ENCODE data around the gene GNG12. TPM values are rescaled to one million over a fixed set of nuclear protein-coding genes. Genes with fewer than 3 reads are reported as not detected.

GNG12 gene
- total and polyA plus RNA-seq, 9 of the 15 experiments (the other 6 are each of a cell fraction or from before 2014, with no cell fraction given) = 2.6 to 6.0 (median 4.1) TPM

- TF ChIP-seq THAP12 (CRISPR knock-in tag; IDR thresholded peaks at IDR 0.05) (no peak), IFI16 (CRISPR knock-in tag; IDR thresholded peaks at IDR 0.05) (no peak), DLX4 (CRISPR knock-in tag; IDR thresholded peaks at IDR 0.05) (no peak), CHD1 (IDR thresholded peaks at IDR 0.05; ENCODE audit: low read length) (no peak), E2F6 (IDR thresholded peaks at IDR 0.05; ENCODE audit: borderline replicate concordance in 1 of 2, extremely low read depth in 1 of 2, insufficient read depth in 1 of 2, insufficient read length in 1 of 2, low read depth in 1 of 2, low read length in 1 of 2, poor library complexity in 1 of 2, severe bottlenecking in 1 of 2) (peak in 1 of 2 experiments; percentile 24), ZNF24 (IDR thresholded peaks at IDR 0.05) (no peak), HEY1 (CRISPR knock-in tag; IDR thresholded peaks at IDR 0.05; ENCODE audit: borderline replicate concordance) (no peak), XRCC5 (IDR thresholded peaks at IDR 0.05; ENCODE audit: low read depth, low read length) (no peak), DMBX1 (CRISPR knock-in tag; IDR thresholded peaks at IDR 0.05; ENCODE audit: borderline replicate concordance) (peak; percentile 58; the same call in 1 of the 2 replicates), SPI1 (IDR thresholded peaks at IDR 0.05; ENCODE audit: borderline replicate concordance, low read depth, low read length) (no peak), RBM22 (IDR thresholded peaks at IDR 0.05; ENCODE audit: low read depth, low read length, poor library complexity, severe bottlenecking) (no peak), ARID2 (IDR thresholded peaks at IDR 0.05) (peak; percentile 77; the same call in 1 of the 2 replicates), LCOR (CRISPR knock-in tag; IDR thresholded peaks at IDR 0.05) (no peak), ZNF232 (CRISPR knock-in tag; IDR thresholded peaks at IDR 0.05) (no peak), HDAC1 (IDR thresholded peaks at IDR 0.05) (no peak), NR4A1 (CRISPR knock-in tag; IDR thresholded peaks at IDR 0.05) (no peak), NR4A1 (tag; IDR thresholded peaks at IDR 0.05) (no peak; the same call in 1 of the 2 replicates), ZNF165 (CRISPR knock-in tag; IDR thresholded peaks at IDR 0.05; ENCODE audit: borderline replicate concordance) (no peak), SIRT6 (IDR thresholded peaks at IDR 0.05; ENCODE audit: low read depth, low read length) (no peak), CREB3 (tag; conservative IDR thresholded peaks at IDR 0.05; ENCODE audit: low read depth) (no peak)
These were observed 73.0 kb downstream of the GNG12 start (continued) for GRCh38 chr1:67760030-67760821.

Measured in K562 (cell line).